Measurements from ENCODE around the gene C4orf36.
"Not testable (repeated sequence)": the region's sequence is repeated elsewhere in the genome, so short reads cannot be mapped to it uniquely, and the experiment has no call there.

The C4orf36 gene

DNA sequence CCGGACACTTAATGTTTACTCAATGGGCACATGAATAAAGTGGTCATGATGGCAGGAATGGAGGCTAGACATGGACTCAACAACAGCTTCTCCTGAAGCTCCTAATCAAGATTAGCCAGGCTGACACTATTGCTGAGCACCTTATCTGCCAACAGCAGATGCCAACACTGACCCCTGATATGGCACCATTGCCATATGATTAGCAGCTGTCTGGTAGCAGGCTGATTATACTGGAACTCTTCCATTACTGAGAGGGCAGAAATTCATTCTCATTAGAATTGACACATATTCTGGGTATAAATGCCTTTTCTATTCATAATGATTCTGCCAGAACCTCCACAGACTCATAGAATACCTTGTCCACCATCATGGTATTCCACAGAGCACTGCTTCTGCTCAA lies 24.2 kb upstream of the C4orf36 start:
- no peak for DNase-seq

DNA sequence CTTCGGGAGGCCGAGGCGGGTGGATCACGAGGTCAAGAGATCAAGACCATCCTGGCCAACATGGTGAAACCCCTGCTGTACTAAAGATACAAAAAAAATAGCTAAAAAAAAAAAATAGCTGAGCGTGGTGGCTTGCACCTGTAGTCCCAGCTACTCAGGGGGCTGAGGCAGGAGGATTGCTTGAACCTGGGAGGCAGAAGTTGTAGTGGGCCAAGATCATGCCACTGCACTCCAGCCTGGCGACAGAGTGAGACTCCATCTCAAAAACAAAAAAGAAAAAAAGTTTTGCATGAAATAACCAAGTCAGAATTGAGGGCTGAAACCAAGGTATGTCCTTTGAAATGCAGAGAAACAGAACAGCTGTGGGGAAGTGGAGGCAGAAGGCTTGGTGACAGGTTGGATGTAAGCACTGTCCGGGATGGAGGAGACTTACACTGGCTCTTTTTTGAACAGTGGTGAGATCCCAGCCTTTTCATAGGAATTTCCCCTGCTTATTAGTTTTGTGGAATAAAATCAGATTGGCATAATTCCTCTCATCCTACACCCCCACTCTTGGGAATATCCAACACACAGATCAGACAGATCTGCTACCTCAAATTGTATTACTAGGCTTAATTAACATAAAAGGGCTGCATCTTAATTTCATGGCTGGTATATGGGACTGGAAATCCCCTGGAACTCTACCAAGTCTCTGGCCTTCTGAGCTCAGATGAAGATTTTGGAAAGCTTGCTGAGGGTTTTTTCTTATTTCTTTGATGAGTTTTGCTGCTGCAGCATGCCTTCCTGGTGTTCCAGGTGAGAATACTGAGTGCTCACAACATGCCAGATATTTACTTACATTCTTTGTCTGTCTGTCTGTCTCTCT lies 18.8 kb upstream of the C4orf36 start:
- DNase-seq, result no peak

DNA sequence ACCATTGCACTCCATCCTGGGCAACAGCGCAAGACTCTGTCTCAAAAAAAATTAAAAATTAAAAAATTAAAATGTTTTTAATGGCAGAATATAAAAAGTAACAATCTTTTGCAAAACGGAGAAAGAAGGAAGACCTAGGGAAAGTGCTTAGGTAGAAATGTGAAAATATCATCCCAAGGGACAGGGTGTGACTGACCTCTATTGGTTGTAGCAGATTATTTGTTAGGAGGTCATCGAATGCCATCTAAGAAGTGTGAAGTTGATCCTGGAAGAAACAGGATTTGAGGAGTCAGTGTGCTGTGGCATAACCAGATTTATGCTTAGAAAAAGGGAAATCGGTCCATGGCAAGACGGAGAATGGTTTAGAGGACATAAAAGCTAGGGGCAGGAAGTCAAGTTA lies 18.1 kb upstream of the C4orf36 start:
- no peak for DNase-seq

DNA sequence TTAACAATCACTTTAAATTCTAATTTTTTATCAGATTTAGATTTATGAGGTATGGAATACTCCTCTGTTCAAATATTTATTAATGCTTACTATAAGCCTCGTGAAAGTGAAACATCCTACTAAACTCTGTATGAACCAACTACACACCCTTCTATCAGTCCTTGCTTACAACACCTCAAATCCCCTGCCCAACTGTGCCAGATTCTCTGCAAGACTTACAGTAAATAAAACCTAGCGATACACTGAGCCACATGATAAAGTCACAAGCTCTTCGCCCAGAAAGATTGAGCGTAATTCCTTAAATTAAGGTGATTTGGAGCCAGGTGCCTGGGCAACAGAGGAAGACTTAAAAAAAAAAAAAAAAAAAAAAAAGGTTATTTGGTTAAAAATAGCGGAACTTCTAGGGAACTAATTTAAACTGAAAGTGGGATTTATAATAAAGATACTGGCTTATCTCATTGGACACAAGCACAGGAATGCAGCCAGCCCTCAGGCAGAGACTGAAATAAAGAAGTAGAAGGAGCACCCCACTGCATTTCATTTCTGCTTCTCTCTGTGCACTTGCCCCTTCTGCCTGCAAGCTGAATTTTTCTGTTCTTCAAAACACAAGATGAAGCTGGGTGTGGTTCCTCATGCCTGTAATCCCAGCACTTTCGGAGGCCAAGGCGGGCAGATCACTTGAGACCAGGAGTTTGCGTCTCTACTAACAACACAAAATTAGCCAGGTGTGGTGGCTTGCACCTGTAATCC lies 17.5 kb upstream of the C4orf36 start:
- DNase-seq, result no peak

DNA sequence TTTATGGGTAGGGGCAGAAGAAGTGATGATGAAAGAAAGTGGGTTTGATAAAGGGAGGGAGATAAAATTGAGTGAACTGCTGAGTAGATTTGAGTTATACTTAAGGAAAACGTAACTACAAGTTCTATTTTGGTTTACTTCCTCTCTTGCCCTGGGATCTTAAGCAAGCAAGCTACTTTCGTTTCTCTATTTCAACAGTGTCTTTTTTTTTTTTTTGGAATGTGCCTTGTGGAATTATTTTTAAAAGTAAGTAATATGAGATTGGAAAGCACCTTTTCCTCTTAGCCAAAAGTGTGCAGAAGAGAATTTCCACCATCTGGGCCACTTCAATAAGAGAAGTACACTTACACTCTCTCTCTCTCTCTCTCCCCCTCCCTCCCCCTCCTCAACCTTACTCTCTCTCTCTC lies 16.0 kb upstream of the C4orf36 start:
- no peak for DNase-seq

DNA sequence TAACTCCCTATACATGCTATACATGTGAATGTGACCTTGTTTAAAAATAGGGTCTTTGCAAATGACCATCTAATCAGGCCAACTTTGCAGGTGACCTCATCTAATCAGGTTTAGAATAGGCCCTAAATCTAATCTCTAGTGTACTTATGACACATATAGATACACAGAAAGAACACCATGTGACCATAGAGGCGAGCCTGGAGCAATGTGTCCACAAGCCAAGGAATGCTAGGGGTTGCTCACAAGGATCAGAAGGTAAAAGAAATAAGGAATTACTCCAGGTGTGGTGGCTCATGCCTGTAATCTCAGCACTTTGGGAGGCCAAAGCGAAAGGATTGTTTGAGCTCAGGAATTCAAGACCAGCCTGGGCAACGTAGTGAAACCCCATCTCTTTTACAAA lies 9.6 kb upstream of the C4orf36 start:
- no peak for DNase-seq

DNA sequence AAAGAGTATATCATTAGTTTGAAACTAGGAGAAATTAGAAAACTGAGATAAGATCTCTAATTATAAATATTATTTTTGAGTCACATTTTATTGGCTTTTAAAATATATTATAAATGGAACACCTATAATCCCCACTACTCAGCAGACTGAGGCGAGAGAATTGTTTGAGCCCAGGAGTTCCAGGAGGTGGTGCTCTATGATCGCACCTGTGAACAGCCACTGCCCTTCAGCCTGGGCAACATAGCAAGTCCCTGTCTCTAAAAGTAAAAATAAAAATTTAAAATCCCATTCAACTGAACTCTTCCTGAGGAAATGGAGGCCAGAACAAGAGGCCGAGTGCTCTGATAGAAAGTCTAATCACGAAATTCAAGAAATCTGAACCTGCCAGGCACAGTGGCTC lies 6.3 kb upstream of the C4orf36 start:
- DNase-seq, result no peak

DNA sequence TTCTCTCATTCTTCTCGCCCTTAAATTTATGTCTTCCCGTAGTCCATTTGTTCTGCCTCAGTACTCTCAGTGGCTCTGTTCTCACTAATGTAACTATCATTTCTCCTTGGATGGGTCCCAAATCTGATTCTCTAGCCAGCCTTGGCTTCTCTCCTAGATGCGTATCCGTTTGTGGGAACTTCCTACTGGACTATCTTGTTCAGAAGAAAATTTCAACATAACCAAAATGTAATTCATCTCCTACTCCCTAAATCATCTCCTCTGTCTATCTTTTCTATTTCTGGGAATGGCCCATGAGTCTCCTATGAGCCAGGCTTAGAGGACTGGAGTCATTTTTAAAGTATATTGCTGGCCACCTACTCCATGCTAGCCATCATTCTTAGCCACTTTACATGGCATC lies 4.4 kb upstream of the C4orf36 start:
- no peak for DNase-seq

DNA sequence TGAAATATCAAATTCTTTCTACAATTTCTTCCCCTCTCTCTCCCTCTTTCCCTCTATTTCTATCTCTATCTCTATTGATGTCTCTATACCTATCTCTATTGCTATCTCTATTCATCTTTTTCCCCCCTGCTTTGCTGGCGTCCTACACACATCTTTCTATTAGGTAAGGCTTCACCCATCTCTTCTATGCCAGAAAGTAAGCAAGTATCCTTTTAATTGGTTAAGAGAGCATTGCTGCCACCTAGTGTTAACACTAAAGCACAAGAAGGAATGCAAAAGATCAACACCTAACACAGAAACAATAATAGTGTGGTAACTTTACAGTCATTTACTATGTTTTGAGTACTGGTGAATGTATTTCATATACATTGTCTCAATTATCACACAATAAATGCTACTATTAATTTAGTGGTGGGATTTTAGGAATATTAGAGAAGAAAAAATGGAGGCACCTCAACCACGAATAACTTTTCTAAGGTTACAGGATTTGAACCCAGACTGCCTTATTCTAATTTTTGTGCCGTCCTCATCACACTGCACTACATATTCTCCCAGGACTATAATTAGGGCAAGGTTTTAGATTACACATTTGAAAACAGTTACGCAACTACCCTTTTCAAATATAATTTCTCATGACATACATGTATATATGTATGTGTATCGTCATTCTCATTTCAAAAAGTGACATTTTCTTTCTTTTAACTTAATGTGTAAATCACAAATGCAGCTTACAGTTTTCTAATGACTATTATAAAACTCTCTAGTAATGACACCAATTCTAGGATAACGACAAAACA lies 3.7 kb upstream of the C4orf36 start:
- peak; percentile 39 for DNase-seq

DNA sequence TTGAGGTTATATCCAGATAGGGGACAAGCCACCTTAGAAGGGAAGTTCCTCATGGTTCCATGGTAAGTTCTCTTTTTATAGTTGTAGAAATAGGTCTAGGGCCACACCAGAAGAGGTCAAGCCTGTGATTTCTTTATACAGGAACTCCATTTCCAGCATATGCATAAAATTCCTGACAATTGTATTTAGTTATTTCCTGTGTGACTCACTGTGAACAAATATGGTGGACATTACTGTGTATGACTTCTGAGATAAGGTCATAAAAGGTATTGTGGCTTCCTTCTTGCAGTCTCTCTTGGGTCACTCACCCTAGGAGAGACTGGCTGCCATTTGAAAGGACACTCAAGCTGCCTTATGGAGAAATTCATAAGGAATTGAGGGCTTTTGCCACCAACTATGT lies 2.2 kb upstream of the C4orf36 start:
- DNase-seq, result no peak

DNA sequence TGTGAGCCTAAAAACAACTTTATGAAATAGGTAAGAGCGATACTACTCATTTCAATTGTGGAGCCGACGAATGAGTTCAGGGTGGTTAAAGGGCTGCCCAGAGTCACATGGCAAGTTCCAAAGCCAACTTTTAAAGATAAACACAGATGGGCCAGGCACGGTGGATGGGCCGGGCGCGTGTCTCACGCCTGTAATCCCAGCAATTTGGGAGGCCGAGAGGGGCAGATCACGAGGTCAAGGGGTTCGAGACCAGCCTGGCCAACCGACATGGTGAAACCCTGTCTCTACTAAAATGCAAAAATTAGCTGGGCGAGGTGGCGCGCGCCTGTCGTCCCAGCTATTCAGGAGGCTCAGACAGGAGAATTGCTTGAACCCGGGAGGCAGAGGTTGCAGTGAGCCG lies 914 bp upstream of the C4orf36 start:
- no peak for DNase-seq

DNA sequence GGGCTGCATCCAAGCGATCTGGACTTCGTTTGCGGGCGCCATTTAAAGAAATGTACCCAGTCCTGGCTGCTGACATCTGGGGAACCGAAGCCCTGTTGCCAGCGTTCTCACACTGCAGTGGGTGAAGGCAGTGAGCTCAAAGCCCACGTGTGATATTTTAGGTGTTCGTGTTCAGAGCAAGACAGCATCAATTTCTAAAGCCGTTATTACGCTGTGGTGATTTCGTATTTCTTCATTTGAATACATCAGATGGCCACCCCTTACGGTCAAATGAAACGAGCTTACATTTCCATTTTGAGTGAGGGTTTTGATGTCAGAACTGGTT lies 376 bp upstream of the C4orf36 start:
- no peak for DNase-seq

DNA sequence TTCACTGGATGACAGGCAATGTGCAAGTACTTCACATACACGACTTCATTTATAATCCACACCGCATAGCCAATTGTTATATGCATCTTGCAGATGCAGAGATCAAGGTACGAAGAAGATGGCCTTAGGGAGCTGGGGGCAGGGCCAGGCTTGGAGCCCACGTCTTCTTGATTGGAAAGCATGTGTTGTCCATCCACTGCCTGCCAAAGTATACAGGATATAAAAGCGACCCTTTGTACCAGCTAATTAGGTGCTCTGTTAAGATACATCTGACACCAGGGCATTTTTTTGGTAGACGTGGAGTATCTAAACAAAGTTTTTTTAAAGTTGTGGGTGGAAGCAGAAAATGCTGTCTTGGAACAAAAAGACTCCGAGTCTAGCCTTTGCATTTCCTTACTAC lies 1.4 kb downstream of the C4orf36 start:
- no peak for DNase-seq

DNA sequence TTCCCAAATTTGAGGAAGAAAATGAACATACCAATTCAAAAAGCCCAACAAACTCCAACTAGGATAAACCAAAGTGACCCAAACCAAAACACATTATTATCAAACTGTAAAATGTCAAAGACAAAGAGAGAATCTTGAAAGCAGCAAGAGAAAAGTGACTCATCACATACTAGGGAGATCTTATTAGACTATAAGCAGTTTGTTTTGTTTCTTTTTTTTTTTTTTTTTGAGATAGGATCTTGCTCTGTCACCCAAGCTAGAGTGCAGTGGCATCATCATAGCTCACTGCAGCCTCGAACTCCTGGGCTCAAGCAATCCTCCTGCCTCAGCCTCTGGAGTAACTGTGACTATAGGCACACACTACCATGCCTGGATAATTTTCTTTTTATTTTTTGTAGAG lies 12.6 kb downstream of the C4orf36 start:
- no peak for DNase-seq

DNA sequence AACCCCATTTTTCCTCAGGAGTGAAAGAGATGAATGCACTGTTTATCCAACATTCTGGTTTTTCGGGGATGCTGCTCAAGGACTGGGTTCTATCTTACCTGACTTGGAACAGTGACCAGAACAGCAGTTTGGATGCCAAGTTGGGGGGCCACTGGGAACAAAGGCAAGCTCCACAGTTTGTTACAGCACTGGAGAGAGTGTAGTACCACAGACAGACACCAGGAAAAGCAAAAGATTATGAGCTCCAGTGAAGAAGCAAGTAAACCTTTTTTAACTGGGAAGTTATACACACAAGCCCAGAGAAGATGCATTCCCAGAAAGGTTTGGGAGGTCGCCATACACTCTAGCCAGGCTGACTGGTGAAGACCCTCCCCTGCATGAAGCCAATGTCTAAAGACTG lies 13.6 kb downstream of the C4orf36 start:
- no peak for DNase-seq

DNA sequence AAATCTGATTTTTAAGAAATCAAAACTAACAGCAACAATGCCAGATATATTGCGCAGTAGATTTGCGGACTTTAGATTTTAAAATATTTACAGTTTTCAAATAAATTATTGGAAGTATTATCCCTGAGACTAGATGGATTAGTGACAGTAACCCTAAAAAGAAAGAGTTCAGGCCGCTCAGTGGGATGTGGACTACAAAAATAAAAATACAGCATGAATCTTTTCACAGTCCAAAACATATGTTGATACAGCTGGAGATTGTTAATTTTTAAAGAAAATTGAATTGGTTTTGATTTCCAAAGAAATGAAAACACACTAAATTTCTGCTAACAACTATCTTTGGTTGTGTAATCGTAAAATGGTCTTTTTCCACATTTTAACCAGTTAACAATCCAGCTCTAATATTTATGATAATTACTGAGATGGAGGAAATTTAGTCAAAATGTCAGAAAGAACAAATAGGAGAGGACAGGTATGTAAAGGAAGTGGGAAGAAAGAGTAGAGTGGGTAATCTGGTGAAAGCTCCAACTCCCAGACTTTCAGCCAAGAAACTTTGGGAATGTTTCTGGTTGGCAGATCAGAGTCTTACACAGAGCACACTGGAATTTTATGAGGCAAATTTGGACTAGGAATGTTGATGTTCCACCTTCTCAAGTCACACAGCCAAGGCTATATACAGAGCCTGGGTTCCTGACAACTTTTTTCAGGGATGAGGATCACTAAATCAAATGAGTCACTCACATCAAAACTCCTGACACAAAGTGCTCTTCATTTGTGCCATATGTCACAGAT lies 15.1 kb downstream of the C4orf36 start:
- no peak for DNase-seq

DNA sequence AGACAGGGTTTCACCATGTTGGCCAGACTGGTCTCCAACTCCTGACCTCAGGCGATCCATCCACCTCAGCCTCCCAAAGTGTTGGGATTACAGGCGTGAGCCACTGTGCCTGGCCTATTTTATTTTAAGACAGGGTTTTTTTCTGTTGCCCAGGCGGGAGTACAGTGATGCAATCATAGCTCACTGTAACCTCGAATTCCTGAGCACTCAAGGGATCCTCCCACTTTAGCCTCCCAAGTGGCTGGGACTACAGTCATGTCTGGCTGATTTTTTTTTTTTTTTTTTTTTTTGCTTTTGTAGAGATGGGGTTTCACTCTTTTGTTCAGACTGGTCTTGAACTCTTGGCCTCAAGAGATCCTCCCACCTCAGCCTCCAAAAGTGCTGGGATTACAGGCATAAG lies 16.8 kb downstream of the C4orf36 start:
- not testable (repeated sequence) for DNase-seq

DNA sequence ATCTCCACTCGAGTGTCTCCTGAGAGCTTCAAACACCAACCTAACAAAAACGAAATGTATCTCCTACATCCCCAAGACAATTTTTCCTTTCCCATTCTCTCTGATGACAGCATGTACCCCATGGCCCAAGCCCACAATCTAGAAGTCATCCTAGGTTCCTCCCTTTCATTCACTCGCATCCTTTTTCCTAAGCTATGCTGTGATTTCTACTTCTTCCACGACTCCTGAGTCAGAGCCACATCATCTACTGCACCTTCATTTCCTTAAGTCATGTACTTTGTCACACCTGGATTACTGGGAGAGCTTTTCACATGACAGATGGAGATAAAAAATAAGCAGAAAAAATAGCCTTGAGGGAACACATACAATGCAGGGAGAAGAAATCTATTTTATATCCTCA lies 20.1 kb downstream of the C4orf36 start:
- DNase-seq, result no peak

DNA sequence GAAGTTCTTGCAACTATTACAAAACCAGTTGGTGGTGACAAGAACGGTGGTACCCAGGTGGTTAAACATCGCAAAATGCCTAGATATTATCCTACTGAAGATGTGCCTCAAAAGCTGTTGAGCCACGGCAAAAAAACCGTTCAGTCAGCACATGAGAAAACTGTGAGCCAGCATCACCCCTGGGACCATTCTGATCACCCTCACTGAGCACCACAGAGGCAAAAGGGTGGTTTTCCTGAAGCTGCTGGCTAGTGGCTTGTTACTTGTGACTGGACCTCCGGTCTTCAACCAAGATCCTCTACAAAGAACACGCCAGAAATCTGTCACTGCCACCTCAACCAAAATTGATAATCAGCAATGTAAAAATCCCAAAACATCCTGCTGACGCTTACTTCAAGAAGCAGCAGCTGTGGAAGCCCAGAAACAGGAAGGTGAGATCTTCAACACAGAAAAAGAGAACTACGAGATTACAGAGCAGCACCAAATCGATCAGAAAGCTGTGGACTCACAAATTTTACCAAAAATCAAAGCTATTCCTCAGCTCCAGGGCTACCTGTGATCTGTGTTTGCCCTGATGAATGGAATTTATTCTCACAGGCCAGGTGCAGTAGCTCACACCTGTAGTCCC lies 21.7 kb downstream of the C4orf36 start:
- no peak for DNase-seq

DNA sequence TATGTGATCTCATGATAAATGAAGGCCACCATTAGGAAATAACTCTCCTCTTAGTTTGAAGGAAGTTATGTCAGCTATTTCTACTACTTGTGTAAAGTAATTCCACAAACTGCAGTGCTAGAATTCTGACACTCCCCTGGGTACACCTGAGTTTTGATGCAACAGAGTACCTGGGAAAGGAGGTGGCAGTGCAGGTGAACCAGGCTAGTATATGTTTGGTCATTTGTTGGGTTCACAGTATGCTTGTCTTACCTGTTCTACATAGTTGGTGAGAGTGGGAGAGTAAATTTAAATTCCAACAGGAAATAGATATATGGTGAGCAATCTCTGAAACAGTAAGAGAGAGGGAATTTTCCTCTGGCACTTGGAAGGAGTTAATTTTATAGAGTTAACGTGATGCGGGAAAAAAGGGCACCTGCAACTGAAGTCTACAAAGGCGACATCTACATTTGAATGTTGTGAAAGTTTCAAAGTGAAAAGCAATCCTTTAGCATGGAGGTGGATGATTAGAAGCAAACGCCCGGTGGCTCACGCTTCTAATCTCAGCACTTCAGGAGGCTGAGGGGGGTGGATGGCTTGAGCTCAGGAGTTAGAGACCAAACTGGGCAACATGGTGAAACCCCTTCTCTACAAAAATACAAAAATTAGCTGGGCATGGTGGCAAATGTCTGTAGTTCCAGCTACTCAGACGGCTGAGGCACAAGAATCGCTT lies 34.7 kb downstream of the C4orf36 start:
- DNase-seq, result no peak

DNA sequence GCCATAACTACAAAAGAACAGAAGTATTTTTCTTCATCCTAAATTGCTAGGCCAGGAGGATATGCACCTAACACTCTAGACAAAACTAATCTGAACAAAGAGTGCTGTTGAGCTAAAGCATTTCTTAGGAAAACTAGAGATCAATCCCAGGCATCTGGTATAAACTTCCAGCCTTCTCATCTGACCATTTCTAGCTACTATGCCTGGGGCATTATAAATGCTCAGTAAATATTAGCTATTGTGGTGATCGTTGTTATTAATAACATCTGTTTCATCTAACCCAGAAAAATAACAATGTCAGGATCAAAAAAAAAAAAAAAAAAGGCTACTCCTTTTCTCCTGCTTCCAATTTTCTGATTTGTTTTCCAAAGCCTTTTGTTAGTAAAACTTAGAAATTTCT lies 35.3 kb downstream of the C4orf36 start:
- DNase-seq, result no peak

DNA sequence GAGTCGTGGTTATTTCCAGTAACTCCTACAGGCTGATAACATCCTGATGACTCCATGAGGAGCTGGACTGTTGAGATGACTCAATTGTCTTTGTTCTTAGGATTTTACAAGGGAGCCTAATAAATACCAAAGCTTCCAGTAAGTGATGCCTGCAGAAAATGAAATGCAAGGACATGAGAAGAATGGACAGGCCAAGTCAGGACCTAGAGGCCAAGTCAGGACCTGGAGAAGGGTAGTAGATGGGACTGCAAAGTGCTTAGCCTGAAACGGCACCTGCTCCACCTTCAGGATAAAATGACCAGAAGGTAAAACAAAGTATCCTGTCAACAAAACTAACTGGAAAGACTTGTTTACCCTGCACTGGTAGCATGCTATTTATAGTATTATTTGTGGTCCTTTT lies 36.6 kb downstream of the C4orf36 start:
- no peak for DNase-seq
